ENCODE measurements around the gene KLF18. TPM values are rescaled to one million over a fixed set of nuclear protein-coding genes. Genes with fewer than 3 reads are reported as not detected.
"Not testable (repeated sequence)": the region's sequence is repeated elsewhere in the genome, so short reads cannot be mapped to it uniquely, and the experiment has no call there.

Gene KLF18
- total RNA-seq, 1 donor from 2014 or later = not detected

- Histone ChIP-seq H3K4me3 (no peak within 1 kb of the TSS), H3K9me3 (replicated peaks) (no peaks in the 10 kb centered on the region), H3K4me1 (no peaks in the 10 kb centered on the region), H3K27ac (replicated peaks) (no peak within 1 kb of the TSS), H3K27me3 (ENCODE audit: low read depth) (peaks cover 28% of the 10 kb centered on the region), H3K36me3 (no peaks in the 10 kb centered on the region)
- TF ChIP-seq CTCF (IDR thresholded peaks at IDR 0.05; ENCODE audit: borderline replicate concordance) = no peak
- no peak for DNase-seq
- intact Hi-C loops (cut with micrococcal nuclease) = no loop called here
These were observed 22.7 kb downstream of the KLF18 start, which contains the start of gene KLF17 for GRCh38 chr1:44118682-44119081. KLF17 (plus strand) TSS chr1:44118821; CDS start chr1:44118908, 87 bp downstream.

- H3K27ac ChIP-seq (replicated peaks); H3K9me3 ChIP-seq (replicated peaks); H3K4me3 ChIP-seq; H3K4me1 ChIP-seq; intact Hi-C loops (cut with micrococcal nuclease); H3K36me3 ChIP-seq; DNase-seq: not testable (repeated sequence)
- peaks cover 22% of the 10 kb centered on the region for H3K27me3 ChIP-seq (ENCODE audit: low read depth)
These were observed 24.2 kb downstream of the KLF18 start for GRCh38 chr1:44117272-44117671.

GRCh38 chr1:44114098-44114497, 27.3 kb downstream of the KLF18 start:
- DNase-seq = no peak
- no peaks in the 10 kb centered on the region for H3K36me3 ChIP-seq
- no peak overlapping the region for H3K27ac ChIP-seq (replicated peaks)
- intact Hi-C loops (cut with micrococcal nuclease) = no loop called here
- no peak overlapping the region for H3K4me3 ChIP-seq
- peaks cover 19% of the 10 kb centered on the region for H3K27me3 ChIP-seq (ENCODE audit: low read depth)
- TF ChIP-seq CTCF (IDR thresholded peaks at IDR 0.05; ENCODE audit: borderline replicate concordance) = no peak
- H3K4me1 ChIP-seq = no peaks in the 10 kb centered on the region
- no peaks in the 10 kb centered on the region for H3K9me3 ChIP-seq (replicated peaks)

- no peak for TF ChIP-seq CTCF (IDR thresholded peaks at IDR 0.05; ENCODE audit: borderline replicate concordance)
- Histone ChIP-seq H3K27me3 (ENCODE audit: low read depth) (peaks cover 20% of the 10 kb centered on the region), H3K9me3 (replicated peaks) (no peaks in the 10 kb centered on the region), H3K36me3 (no peaks in the 10 kb centered on the region), H3K27ac (replicated peaks) (no peak overlapping the region), H3K4me1 (no peaks in the 10 kb centered on the region), H3K4me3 (no peak overlapping the region)
- no peak for DNase-seq
- intact Hi-C loops (cut with micrococcal nuclease) = no loop called here
These were observed 28.3 kb downstream of the KLF18 start for GRCh38 chr1:44113095-44113609.

- DNase-seq = no peak
- Histone ChIP-seq H3K36me3 (no peaks in the 10 kb centered on the region), H3K27me3 (ENCODE audit: low read depth) (peaks cover 21% of the 10 kb centered on the region), H3K4me3 (no peak overlapping the region), H3K4me1 (no peaks in the 10 kb centered on the region), H3K27ac (replicated peaks) (no peak overlapping the region), H3K9me3 (replicated peaks) (no peaks in the 10 kb centered on the region)
- intact Hi-C loops (cut with micrococcal nuclease) = no loop called here
- TF ChIP-seq CTCF (IDR thresholded peaks at IDR 0.05; ENCODE audit: borderline replicate concordance) = no peak
These were observed 28.9 kb downstream of the KLF18 start for GRCh38 chr1:44112486-44112885.

- peaks cover 27% of the 10 kb centered on the region for H3K27me3 ChIP-seq (ENCODE audit: low read depth)
- no peak for DNase-seq
- no peaks in the 10 kb centered on the region for H3K9me3 ChIP-seq (replicated peaks)
- H3K27ac ChIP-seq (replicated peaks) = no peak overlapping the region
- H3K36me3 ChIP-seq = no peaks in the 10 kb centered on the region
- no peak for TF ChIP-seq CTCF (IDR thresholded peaks at IDR 0.05; ENCODE audit: borderline replicate concordance)
- intact Hi-C loops (cut with micrococcal nuclease) = no loop called here
- H3K4me3 ChIP-seq = no peak overlapping the region
- no peaks in the 10 kb centered on the region for H3K4me1 ChIP-seq
These were observed 29.6 kb downstream of the KLF18 start for GRCh38 chr1:44111861-44112260.
